NCI-H774 (cell line): ENCODE data around the gene FBXO3.
A peak's percentile ranks its signal among the peaks of the same experiment; 100 is the strongest.
"Not testable (repeated sequence)": the region's sequence is repeated elsewhere in the genome, so short reads cannot be mapped to it uniquely, and the experiment has no call there.

Experiments
- DNase-seq: peaks from one replicate; lab custom pipeline; 2025; lab: John Stamatoyannopoulos, UW

FBXO3 gene

GRCh38 chr11:33773987-33774735 lies at the start of gene FBXO3:
FBXO3 (minus strand) TSS chr11:33774520; CDS start chr11:33774497, 23 bp downstream.
- DNase-seq, result peak; percentile 72

- not testable (repeated sequence) for DNase-seq
Observed at GRCh38 chr11:33822981-33823380, 48.7 kb upstream of the FBXO3 start.

GRCh38 chr11:33819278-33820035 lies 45.1 kb upstream of the FBXO3 start:
- no peak for DNase-seq

- peak; percentile 47 for DNase-seq
Observed at GRCh38 chr11:33808228-33808828, 34.0 kb upstream of the FBXO3 start.

- DNase-seq, result no peak
Observed at GRCh38 chr11:33804471-33804870, 30.2 kb upstream of the FBXO3 start.

GRCh38 chr11:33802194-33802950 lies 28.1 kb upstream of the FBXO3 start:
- peak; percentile 72 for DNase-seq

GRCh38 chr11:33801821-33802193 lies 27.5 kb upstream of the FBXO3 start:
- no peak for DNase-seq

GRCh38 chr11:33797879-33798278 lies 23.6 kb upstream of the FBXO3 start:
- no peak for DNase-seq

GRCh38 chr11:33790040-33790439 lies 15.7 kb upstream of the FBXO3 start:
- DNase-seq, result no peak

- not testable (repeated sequence) for DNase-seq
Observed at GRCh38 chr11:33788095-33788494, 13.8 kb upstream of the FBXO3 start.

- no peak for DNase-seq
Observed at GRCh38 chr11:33787076-33787475, 12.8 kb upstream of the FBXO3 start.

GRCh38 chr11:33785609-33786008 lies 11.3 kb upstream of the FBXO3 start:
- no peak for DNase-seq

- DNase-seq, result no peak
Observed at GRCh38 chr11:33779849-33780528, 5.7 kb upstream of the FBXO3 start.

- DNase-seq, result no peak
Observed at GRCh38 chr11:33778675-33779074, 4.4 kb upstream of the FBXO3 start.

GRCh38 chr11:33777906-33778305 lies 3.6 kb upstream of the FBXO3 start:
- no peak for DNase-seq

GRCh38 chr11:33775832-33776470 lies 1.6 kb upstream of the FBXO3 start:
- DNase-seq, result no peak

GRCh38 chr11:33775467-33775807 lies 1.1 kb upstream of the FBXO3 start:
- DNase-seq, result no peak

GRCh38 chr11:33774736-33775466 lies 581 bp upstream of the FBXO3 start:
- DNase-seq, result no peak

- DNase-seq, result no peak
Observed at GRCh38 chr11:33773404-33773986, 825 bp downstream of the FBXO3 start.

- DNase-seq, result no peak
Observed at GRCh38 chr11:33772870-33773269, 1.4 kb downstream of the FBXO3 start.
